ENCODE measurements around the gene SLC25A20. TPM values are rescaled to one million over a fixed set of nuclear protein-coding genes. Genes with fewer than 3 reads are reported as not detected.

SLC25A20 gene
- total and polyA plus RNA-seq, 8 donors = 8.3 to 15.7 (median 10.0) TPM

DNA sequence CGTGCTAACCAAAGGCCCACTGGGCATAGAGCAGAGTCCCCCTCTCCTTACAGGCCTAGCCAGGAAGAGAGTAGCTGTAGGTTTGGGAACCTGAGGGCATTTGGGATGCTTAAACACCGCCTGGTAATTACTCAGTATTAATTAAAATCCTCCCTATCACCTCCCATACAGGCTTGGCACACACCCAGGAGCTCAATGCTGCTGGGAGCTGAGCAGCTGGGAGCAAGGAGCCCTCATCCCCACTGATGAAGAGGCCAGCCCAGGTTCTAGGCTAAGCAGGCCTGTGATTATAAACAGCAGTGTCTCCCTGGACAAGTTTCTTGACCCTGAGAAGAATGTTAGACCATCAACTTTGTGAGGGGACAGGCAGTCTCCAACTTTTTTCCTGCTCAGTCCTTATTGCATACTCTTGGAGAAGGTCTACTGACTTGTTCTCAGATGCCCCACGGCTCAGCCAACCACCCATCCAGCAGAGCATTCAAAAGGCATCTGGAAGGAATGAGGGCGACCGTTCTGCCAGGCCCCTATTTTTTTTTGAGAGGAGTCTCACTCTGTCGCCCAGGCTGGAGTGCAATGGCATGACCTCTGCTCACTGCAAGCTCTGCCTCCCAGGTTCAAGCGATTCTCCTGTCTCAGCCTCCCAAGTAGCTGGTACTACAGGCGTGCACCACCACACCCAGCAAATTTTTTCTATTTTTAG lies 49.7 kb downstream of the SLC25A20 start:
- 91 to 95% methylated on average over 8 of the region's 8 CpGs for WGBS, 2 donors
- no peak overlapping the region for H3K27ac ChIP-seq
- ATAC-seq = no peak

GRCh38 chr3:48847504-48848423 lies 50.9 kb downstream of the SLC25A20 start, which contains the start of gene PRKAR2A:
Gene PRKAR2A (minus strand): TSS chr3:48847874. CDS start chr3:48847596, 278 bp downstream.
- peaks cover 9 to 18% (median 13%) of the 10 kb centered on the region in 3 donors for H3K4me1 ChIP-seq
- no peaks in the 10 kb centered on the region for H3K27me3 ChIP-seq
- no peaks in the 10 kb centered on the region for H3K9me3 ChIP-seq
- DNase-seq (peak; percentile 85 to 97 (median 91)), FAIRE-seq (no peak), ATAC-seq (peak; percentile 94 to 98 (median 96))
- H3K27ac ChIP-seq = peak within 1 kb of the TSS; percentile 86 to 96 (median 94)
- WGBS, 2 donors = 2 to 3% methylated on average over 47 to 81 of the region's 81 CpGs
- peak within 1 kb of the TSS; percentile 71 to 94 (median 85) for H3K4me3 ChIP-seq
- TF ChIP-seq, protein P1, sequence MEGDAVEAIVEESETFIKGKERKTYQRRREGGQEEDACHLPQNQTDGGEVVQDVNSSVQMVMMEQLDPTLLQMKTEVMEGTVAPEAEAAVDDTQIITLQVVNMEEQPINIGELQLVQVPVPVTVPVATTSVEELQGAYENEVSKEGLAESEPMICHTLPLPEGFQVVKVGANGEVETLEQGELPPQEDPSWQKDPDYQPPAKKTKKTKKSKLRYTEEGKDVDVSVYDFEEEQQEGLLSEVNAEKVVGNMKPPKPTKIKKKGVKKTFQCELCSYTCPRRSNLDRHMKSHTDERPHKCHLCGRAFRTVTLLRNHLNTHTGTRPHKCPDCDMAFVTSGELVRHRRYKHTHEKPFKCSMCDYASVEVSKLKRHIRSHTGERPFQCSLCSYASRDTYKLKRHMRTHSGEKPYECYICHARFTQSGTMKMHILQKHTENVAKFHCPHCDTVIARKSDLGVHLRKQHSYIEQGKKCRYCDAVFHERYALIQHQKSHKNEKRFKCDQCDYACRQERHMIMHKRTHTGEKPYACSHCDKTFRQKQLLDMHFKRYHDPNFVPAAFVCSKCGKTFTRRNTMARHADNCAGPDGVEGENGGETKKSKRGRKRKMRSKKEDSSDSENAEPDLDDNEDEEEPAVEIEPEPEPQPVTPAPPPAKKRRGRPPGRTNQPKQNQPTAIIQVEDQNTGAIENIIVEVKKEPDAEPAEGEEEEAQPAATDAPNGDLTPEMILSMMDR (IDR thresholded peaks at IDR 0.05) = no peak
- no peaks in the 10 kb centered on the region for H3K36me3 ChIP-seq
- intact Hi-C loops (cut with DNase I) = no loop called here

More for the DNA sequence above, 49.7 kb downstream of the SLC25A20 start:
- intact Hi-C loops (cut with DNase I) = no loop called here
- DNase-seq (peak in 3 of 6 donors; percentile 22 to 62 (median 58)), FAIRE-seq (no peak)
- peaks cover 9 to 20% (median 13%) of the 10 kb centered on the region in 3 donors for H3K4me1 ChIP-seq
- no peaks in the 10 kb centered on the region for H3K9me3 ChIP-seq
- TF ChIP-seq, protein P1 (IDR thresholded peaks at IDR 0.05) = no peak
- H3K4me3 ChIP-seq = no peak overlapping the region
- H3K27me3 ChIP-seq = no peaks in the 10 kb centered on the region
- no peaks in the 10 kb centered on the region for H3K36me3 ChIP-seq

DNA sequence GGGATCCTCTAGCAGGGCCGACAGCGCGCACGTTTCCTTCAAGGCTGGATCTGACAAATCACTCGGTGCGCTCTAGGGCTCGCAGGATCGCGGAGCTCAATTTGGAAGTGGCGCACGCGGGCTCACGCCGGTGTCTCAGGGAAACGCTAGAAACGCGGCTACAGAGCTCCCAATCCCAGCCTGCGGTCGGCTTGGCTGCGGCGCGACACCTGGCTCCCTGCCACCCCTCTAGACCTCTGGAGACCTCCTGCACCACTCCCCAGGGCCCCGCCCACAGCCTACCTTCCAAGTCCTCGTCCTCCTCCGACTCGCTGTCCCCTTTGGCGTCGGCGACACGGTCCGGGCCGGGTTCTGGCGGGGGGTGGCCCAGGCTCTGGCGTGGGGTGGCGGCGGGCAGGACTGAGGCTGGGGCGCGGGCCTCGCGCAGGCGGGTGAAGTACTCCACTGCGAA lies 51.6 kb downstream of the SLC25A20 start:
- peak; percentile 81 to 94 (median 86) for DNase-seq
- Histone ChIP-seq H3K9me3 (no peaks in the 10 kb centered on the region), H3K4me3 (peak overlapping the region; percentile 71 to 94 (median 85)), H3K4me1 (peaks cover 9 to 18% (median 13%) of the 10 kb centered on the region in 3 donors), H3K27ac (peak overlapping the region; percentile 86 to 96 (median 94)), H3K27me3 (no peaks in the 10 kb centered on the region), H3K36me3 (no peaks in the 10 kb centered on the region)
- TF ChIP-seq, protein P1 (IDR thresholded peaks at IDR 0.05) = no peak
- FAIRE-seq = no peak
- WGBS, 2 donors = 0% methylated on average over 32 to 42 of the region's 42 CpGs
- intact Hi-C loops (cut with DNase I) = no loop called here
- ATAC-seq = peak; percentile 58 to 79 (median 76)

GRCh38 chr3:48845170-48845569 lies 53.5 kb downstream of the SLC25A20 start:
- ATAC-seq (no peak), DNase-seq (no peak), FAIRE-seq (no peak)
- Histone ChIP-seq H3K27me3 (no peaks in the 10 kb centered on the region), H3K9me3 (no peaks in the 10 kb centered on the region), H3K4me1 (peaks cover 9 to 18% (median 13%) of the 10 kb centered on the region in 3 donors), H3K27ac (no peak overlapping the region), H3K4me3 (no peak overlapping the region), H3K36me3 (no peaks in the 10 kb centered on the region)
- WGBS, 2 donors = 24 to 26% methylated on average over 2 of the region's 2 CpGs
- intact Hi-C loops (cut with DNase I) = no loop called here
- TF ChIP-seq, protein P1 (IDR thresholded peaks at IDR 0.05) = no peak

Data from pancreas (tissue), 10 donors.